CD4-positive, alpha-beta T cell (primary cell): ENCODE data around the gene SFTPD. TPM values are rescaled to one million over a fixed set of nuclear protein-coding genes. Genes with fewer than 3 reads are reported as not detected.

Source experiments
- ATAC-seq: fragments of 200-7000 bp; cut with Tn5 transposase; one replicate; pipeline ENCODE4 v1.10.0; 2022; ENCODE audit warnings: mild to moderate bottlenecking; ENCODE audit not compliant: poor library complexity
- CTCF ChIA-PET: fragments of 350-600 bp; sonication (Branson Sonifier 250); formaldehyde crosslinking; loops from one replicate; lab custom pipeline; 2021; ENCODE audit warnings: antibody characterized with exemption, inconsistent platforms; lab: Charles Lee
- POLR2A ChIA-PET: fragments of 350-600 bp; sonication (Branson Sonifier 250); formaldehyde crosslinking; loops from one replicate; lab custom pipeline; 2021; ENCODE audit warnings: antibody characterized with exemption, inconsistent platforms; lab: Charles Lee
- DNase-seq, 14 experiments: peaks; one replicate each; pipeline ENCODE4 v3.0.0-alpha.2; 2013 to 2020; ENCODE audit warnings: mixed read lengths in 2 of 14
- H3K27ac ChIP-seq, 2 donors: one replicate each; pipeline versions ENCODE4 v1.5.1 to v1.7.0; 2013; ENCODE audit warnings: low read length in 2 of 2, low read depth in 1 of 2, mild to moderate bottlenecking in 1 of 2
- H3K27me3 ChIP-seq, 2 experiments: 1 replicate in 1 of 2; 2 replicates in 1 of 2; pipeline versions ENCODE4 v1.6.1 to v1.7.0; 2013; ENCODE audit warnings: low read length in 2 of 2, control low read depth in 1 of 2, mild to moderate bottlenecking in 1 of 2, moderate library complexity in 1 of 2; ENCODE audit not compliant: insufficient read depth in 2 of 2, control insufficient read depth in 1 of 2
- H3K36me3 ChIP-seq: one replicate; pipeline ENCODE4 v1.6.1; 2013; ENCODE audit warnings: low read length, control low read depth; ENCODE audit not compliant: insufficient read depth
- H3K4me1 ChIP-seq: one replicate; pipeline ENCODE4 v1.6.1; 2013; ENCODE audit warnings: low read length, control low read depth; ENCODE audit not compliant: insufficient read depth
- H3K4me3 ChIP-seq: one replicate; pipeline ENCODE4 v1.5.1; 2013; ENCODE audit warnings: mild to moderate bottlenecking, low read length, moderate library complexity
- H3K9me3 ChIP-seq, 2 experiments: 1 replicate in 1 of 2; 2 replicates in 1 of 2; pipeline versions ENCODE4 v1.6.1 to v1.7.0; 2013; ENCODE audit warnings: low read length in 2 of 2, mild to moderate bottlenecking in 2 of 2, control low read depth in 1 of 2, moderate library complexity in 1 of 2; ENCODE audit not compliant: control insufficient read depth in 1 of 2, insufficient read depth in 1 of 2
- H3K27ac Mint-ChIP-seq: one replicate; pipeline ENCODE4 v1.8.0; 2020; ENCODE audit warnings: mixed read lengths
- H3K27me3 Mint-ChIP-seq: one replicate; pipeline ENCODE4 v1.8.0; 2021; ENCODE audit warnings: mixed read lengths
- H3K36me3 Mint-ChIP-seq: one replicate; pipeline ENCODE4 v1.8.0; 2021; ENCODE audit warnings: low read depth, mixed read lengths
- H3K4me1 Mint-ChIP-seq: one replicate; pipeline ENCODE4 v1.8.0; 2021; ENCODE audit warnings: low read depth, mixed read lengths
- H3K4me3 Mint-ChIP-seq: one replicate; pipeline ENCODE4 v1.8.0; 2020; ENCODE audit warnings: mild to moderate bottlenecking, mixed read lengths
- H3K9me3 Mint-ChIP-seq: one replicate; pipeline ENCODE4 v1.8.0; 2020; ENCODE audit warnings: mixed read lengths
- CTCF ChIP-seq: fragments of 200-600 bp; IDR thresholded peaks from one replicate; pipeline ENCODE4 v1.8.0; 2022; ENCODE audit warnings: antibody characterized with exemption, mild to moderate bottlenecking
- intact Hi-C, 2 experiments: fragments of 100-400 bp; cut with DNase I in 1 of 2; cut with micrococcal nuclease in 1 of 2; formaldehyde crosslinking; loops; one replicate each; pipeline versions ENCODE4 v1.15.1 to v1.9.0; 2023 to 2025; cut with DNase I, micrococcal nuclease
- total RNA-seq, 174 experiments: library from RNA in 2 of 174; stranded (reverse) in 2 of 174; gene quantifications; one replicate each; pipeline ENCODE4 v1.2.3 and lab custom pipeline; 2021 to 2026

The SFTPD gene
- total RNA-seq, 2 experiments from 2014 or later = not detected

GRCh38 chr10:79933961-79934360, 14.9 kb downstream of the SFTPD start:
- no peak for TF ChIP-seq CTCF
- H3K4me1 Mint-ChIP-seq = peaks cover 5% of the 10 kb centered on the region
- DNase-seq (no peak), ATAC-seq (no peak)
- intact Hi-C loops = no loop called here
- POLR2A ChIA-PET = no interaction called here
- no peak overlapping the region for H3K27ac Mint-ChIP-seq
- no peak overlapping the region for H3K4me3 Mint-ChIP-seq
- Histone ChIP-seq H3K9me3 (no peaks in the 10 kb centered on the region), H3K4me3 (no peak overlapping the region), H3K27me3 (peaks cover 0 to 10% of the 10 kb centered on the region in 2 experiments), H3K4me1 (peaks cover 10% of the 10 kb centered on the region), H3K36me3 (no peaks in the 10 kb centered on the region), H3K27ac (no peak overlapping the region)
- no peaks in the 10 kb centered on the region for H3K36me3 Mint-ChIP-seq
- no peaks in the 10 kb centered on the region for H3K9me3 Mint-ChIP-seq
- H3K27me3 Mint-ChIP-seq = peaks cover 47% of the 10 kb centered on the region
- CTCF ChIA-PET = no interaction called here

- no peaks in the 10 kb centered on the region for H3K9me3 Mint-ChIP-seq
- H3K27me3 ChIP-seq = peaks cover 0 to 10% of the 10 kb centered on the region in 2 experiments
- H3K27me3 Mint-ChIP-seq = peaks cover 47% of the 10 kb centered on the region
- H3K4me3 Mint-ChIP-seq = no peak overlapping the region
- H3K27ac Mint-ChIP-seq = no peak overlapping the region
- peaks cover 7% of the 10 kb centered on the region for H3K4me1 ChIP-seq
- TF ChIP-seq CTCF = no peak
- ATAC-seq (no peak), DNase-seq (no peak)
- intact Hi-C loops = no loop called here
- no peak overlapping the region for H3K27ac ChIP-seq
- H3K36me3 ChIP-seq = no peaks in the 10 kb centered on the region
- ChIA-PET POLR2A (no interaction called here), CTCF (no interaction called here)
- H3K4me1 Mint-ChIP-seq = no peaks in the 10 kb centered on the region
- no peaks in the 10 kb centered on the region for H3K9me3 ChIP-seq
- no peaks in the 10 kb centered on the region for H3K36me3 Mint-ChIP-seq
- no peak overlapping the region for H3K4me3 ChIP-seq
These were observed 16.0 kb downstream of the SFTPD start for GRCh38 chr10:79932841-79933379.

- no peak for DNase-seq
- H3K4me1 Mint-ChIP-seq = no peaks in the 10 kb centered on the region
- peaks cover 47% of the 10 kb centered on the region for H3K27me3 Mint-ChIP-seq
- H3K4me1 ChIP-seq = peaks cover 7% of the 10 kb centered on the region
- ChIA-PET POLR2A (no interaction called here), CTCF (no interaction called here)
- H3K27me3 ChIP-seq = peaks cover 0 to 10% of the 10 kb centered on the region in 2 experiments
- H3K4me3 Mint-ChIP-seq = no peak overlapping the region
- ATAC-seq = no peak
- no peaks in the 10 kb centered on the region for H3K36me3 Mint-ChIP-seq
- no peak overlapping the region for H3K4me3 ChIP-seq
- no peak overlapping the region for H3K27ac ChIP-seq
- H3K36me3 ChIP-seq = no peaks in the 10 kb centered on the region
- H3K9me3 Mint-ChIP-seq = no peaks in the 10 kb centered on the region
- no peak overlapping the region for H3K27ac Mint-ChIP-seq
- H3K9me3 ChIP-seq = peaks cover 0 to under 1% of the 10 kb centered on the region in 2 experiments
- intact Hi-C loops = no loop called here
- no peak for TF ChIP-seq CTCF
These were observed 16.6 kb downstream of the SFTPD start for GRCh38 chr10:79932307-79932706.
